SKM-1 (cell line): ENCODE measurements around the gene STX8.
"Not testable (repeated sequence)": the region's sequence is repeated elsewhere in the genome, so short reads cannot be mapped to it uniquely, and the experiment has no call there.

Experiments used
- DNase-seq: peaks from one replicate; lab custom pipeline; 2025; ENCODE audit not compliant: unreplicated experiment; lab: John Stamatoyannopoulos, UW

STX8 gene

DNA sequence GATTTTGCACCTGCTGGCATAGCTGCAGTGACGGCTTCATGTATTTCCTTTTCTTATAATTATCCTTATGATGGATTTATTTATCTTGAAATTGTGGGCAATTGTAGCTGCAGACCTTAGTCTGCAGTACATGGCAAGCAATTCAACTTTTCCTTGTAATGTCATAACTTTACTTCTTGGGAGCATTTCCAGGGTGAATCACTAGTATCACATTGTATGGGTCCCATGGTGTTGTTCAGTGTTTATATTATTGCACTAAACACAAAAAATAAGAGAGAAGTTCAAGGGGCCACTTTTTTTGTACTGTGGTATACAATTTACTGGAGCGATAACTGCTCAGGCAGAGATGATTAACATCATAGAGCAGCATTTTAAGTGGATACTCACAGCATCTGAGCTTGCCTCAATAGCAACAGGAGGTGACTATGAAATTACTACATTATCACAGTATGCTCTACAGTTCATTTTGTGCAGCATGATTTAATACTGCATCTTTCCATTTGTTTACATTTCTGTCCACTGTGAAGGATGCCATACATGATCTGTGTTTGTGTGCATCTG is 169.5 kb downstream of the STX8 start:
- DNase-seq, result no peak

DNA sequence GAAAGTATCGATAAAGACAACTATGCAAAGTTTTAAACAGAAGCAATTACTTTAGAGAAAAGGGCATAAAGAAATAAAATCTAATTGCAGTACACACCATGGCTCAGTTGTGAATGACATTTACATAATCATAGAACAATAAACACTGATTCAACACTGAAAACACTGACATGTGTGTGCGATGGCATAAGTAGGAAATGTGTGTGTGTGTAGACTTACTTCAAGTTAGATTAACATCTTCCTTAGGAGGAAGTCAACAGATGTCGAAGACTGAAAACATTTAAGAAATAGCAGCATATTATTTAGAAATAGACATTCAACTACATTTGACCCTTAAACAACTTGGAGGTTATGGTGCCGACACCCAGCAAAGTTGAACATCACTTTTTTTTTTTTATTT is 172.4 kb downstream of the STX8 start:
- no peak for DNase-seq

- no peak for DNase-seq
Observed at GRCh38 chr17:9402590-9403199, 172.9 kb downstream of the STX8 start.

GRCh38 chr17:9401434-9401833 is 174.2 kb downstream of the STX8 start:
- DNase-seq, result no peak

DNA sequence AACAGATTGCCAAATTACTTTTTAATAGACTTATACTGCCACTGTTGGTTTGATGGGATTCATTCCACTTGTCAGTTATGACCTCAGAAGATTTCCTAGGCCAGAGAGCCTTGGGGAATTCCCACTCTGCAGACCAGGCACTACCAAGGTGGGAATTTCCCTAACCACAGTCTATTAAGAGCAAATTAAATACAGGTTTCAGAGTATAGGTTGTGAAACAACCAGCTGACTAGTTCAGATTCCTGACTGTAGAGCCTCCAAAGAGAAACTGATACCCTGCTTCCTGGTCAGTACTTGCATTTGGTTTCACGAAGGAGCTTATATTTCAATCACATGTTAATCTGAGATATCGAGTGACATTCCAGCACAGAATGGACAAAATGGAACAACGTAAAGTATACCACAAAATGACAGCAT is 186.5 kb downstream of the STX8 start:
- no peak for DNase-seq

DNA sequence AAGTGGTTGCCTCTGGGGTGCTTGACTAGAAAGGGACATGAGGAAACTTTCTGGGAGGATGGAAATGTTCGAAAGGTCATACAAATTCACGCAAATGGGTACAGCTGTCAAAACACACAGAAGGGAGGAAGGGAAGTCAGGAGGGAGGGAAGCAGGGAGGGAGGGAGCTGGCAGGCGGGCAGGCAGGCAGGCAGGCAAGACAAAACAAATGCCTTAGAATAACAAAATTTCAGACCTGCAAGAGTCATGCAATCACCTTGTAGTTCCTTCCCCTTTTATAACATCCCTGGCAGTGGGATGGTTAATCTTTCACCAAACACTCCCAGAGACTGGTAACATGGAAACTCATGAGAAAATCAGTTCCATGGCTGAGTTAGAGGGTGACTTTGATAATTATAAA is 189.2 kb downstream of the STX8 start:
- no peak for DNase-seq

- DNase-seq, result no peak
Observed at GRCh38 chr17:9383826-9384225, 191.8 kb downstream of the STX8 start.

DNA sequence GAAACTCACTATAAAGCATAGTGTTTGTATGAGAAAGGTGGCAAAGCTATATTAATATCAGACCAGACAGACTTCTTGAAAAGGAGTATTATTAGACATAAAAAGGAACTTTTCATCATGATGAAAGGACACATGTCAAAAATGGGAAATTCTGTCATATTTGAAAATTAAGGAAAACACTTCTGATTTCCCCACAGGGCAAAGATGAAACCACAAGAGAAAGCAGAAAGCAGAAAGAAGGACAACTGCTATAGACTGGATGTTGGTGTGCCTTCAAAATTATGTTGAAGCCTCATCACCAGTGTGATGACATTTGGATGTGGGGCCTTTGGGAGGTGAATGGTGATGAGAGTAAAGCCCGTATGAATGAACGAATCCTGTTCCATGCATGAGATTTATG is 193.0 kb downstream of the STX8 start:
- no peak for DNase-seq

DNA sequence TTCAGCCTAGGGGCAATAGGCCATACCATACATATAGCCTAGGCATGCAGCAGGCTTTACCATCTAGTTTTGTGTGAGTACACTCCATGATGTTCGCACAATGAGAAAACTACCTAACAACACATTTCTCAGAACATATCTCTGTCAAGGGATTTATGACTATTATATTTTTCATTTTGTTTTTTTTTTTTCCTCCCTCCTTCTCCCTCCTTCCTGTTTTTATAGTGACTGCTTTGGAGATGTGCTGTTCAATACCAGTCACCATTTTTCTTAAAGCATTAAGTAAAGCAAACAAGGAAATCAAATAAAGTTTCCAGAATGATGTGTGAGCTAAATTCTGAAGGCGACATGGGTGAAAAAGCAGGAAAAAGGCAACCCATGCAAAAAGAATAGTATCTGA is 194.6 kb downstream of the STX8 start:
- no peak for DNase-seq

DNA sequence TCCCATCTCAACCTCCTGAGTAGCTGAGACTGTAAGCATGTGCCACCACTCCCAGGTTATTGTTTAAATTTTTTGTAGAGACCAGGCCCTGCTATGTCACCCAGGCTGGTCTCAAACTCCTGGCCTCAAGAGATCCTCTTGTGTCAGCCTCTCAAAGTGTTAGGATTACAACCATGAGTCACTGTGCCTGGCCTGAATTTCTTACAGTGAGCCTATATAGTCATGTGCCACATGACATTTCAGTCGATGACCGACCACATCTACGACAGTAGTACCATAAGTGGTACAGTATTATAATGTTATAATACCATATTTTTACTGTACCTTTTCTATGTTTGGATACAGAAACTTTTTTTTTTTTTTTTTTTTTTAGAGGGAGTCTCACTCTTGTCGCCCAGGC is 195.3 kb downstream of the STX8 start:
- DNase-seq, result no peak

GRCh38 chr17:9376177-9376576 is 199.4 kb downstream of the STX8 start:
- DNase-seq, result not testable (repeated sequence)

GRCh38 chr17:9371019-9371418 is 204.6 kb downstream of the STX8 start:
- no peak for DNase-seq

DNA sequence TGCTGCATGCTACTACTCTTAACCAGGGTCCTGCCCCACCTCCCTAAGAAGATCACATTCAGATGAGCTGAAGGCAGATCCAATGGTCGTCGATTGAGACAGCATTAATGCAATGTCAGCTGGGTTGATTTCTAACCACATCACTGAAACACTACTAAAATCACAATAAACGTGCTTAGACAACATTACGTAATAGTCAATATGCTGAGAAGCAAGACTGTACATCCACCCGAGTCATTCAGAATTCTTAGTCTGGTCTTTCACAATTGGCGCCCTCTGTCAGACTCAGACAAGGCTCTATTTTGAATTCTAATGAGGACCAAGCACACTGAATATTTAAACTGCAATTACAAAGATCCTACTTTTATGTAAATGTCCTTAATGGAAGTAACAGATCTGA is 205.2 kb downstream of the STX8 start:
- no peak for DNase-seq

GRCh38 chr17:9368631-9369030 is 207.0 kb downstream of the STX8 start:
- no peak for DNase-seq

- DNase-seq, result no peak
Observed at GRCh38 chr17:9367156-9367555, 208.5 kb downstream of the STX8 start.

GRCh38 chr17:9364837-9365430 is 210.7 kb downstream of the STX8 start:
- DNase-seq, result no peak

DNA sequence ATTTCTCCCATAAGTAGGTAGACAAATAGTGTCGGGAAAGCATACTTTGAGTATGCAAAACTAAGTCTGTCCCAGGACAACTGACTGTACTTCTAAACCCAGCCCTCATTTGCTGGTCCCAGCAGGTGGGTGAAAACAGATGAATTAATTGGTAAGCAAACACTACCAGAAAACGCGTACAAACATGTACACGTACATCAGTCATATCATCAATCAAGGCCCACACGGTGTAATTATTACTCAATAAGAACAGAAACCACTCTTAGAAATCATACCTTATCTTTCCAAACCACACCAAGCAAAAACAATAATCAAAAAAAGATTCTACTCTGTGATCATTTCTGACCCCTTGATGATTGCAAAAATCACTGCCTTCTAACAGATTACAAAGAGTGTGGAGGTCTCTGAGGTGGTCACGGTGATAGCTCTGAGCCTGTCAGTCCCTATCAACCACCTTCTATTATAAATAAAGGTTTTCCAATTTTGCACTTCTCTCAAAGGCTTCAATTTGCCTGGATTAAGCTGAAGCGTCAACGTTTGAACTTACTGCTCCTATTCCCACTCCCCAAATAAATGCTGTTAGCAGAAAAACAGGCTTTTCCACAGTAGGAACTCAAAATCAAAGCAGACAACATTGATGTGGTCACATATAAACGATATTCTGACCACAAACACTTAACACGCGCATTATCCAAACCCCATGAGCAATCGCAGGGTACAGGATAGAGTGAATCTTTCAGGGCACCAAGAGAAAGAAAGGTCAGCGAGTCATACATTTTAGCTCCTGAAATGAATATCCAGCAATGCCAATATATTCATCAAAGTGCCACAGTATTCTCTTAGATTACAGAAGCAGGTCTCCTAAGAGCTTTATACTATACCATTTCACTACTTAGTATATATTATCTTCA is 211.9 kb downstream of the STX8 start:
- no peak for DNase-seq

DNA sequence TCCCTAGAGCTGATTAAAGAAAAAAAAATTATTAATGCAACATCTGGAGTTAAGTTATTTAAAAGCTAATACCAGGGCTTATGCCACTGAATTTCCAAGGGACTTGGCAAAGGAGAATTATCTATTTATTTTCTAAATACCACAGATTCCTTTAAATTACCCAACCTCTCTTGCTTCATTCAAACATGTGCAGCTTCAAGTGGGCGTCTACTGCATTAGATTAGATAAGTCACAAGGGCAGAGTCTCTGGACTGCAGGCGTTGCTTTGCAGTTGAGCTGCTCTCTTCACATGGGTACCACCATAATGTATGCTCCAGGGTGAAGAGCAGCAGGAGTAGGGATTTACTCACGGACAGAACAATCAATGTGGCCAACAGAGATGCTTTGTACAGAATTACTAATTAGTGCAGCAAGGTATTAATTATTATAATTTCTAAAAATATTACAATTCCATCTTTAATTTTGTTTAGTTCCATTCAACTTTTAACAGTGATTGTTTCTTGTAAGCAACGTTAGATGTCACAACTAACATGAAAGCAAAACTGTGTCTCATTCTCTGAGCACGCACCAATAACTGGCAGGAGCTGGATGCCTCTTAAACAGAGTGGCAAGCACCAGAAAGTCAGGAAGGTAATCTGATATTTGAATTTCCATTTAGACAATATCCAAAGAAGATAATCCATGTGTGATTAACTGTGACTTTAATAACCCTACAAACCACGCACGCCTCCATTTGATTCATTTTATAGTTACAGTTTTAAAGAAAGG is 214.2 kb downstream of the STX8 start:
- DNase-seq, result no peak

GRCh38 chr17:9360677-9361081 is 214.9 kb downstream of the STX8 start:
- DNase-seq, result no peak

DNA sequence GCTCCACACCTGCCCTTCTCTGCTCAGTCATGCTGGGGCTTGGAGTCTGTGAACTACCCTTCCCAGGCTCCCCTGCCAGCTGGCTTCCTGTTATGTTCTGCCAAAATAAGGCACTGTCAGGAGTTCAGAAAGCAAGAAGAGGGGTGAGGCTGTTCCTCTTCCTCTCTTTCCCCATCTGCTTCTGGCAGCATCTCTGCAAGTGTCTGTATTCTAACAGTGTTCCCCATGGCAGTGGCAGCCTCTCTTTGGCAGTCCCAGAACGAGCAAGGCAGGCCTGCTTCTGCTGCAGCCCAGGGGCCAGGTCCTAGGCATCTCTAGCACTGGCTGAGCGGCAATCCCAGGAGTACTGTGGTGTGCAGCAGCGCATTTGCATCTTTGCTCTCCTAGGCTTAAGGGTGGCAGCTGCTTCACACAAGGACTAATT is 219.1 kb downstream of the STX8 start:
- no peak for DNase-seq

- no peak for DNase-seq
Observed at GRCh38 chr17:9355846-9356245, 219.8 kb downstream of the STX8 start.
